Mesendoderm (in vitro differentiated cells): ENCODE measurements around the gene MARS1.

Experiments
- DNase-seq: peaks from one replicate; pipeline ENCODE4 v3.0.0; 2013
- H2AK5ac ChIP-seq: 2 replicates; pipeline ENCODE4 v1.6.1; 2013; ENCODE audit warnings: low read length, inconsistent platforms
- H2BK120ac ChIP-seq: 2 replicates; pipeline ENCODE4 v1.6.1; 2013; ENCODE audit warnings: low read depth, mild to moderate bottlenecking, low read length, moderate library complexity, mixed read lengths
- H2BK15ac ChIP-seq: replicated peaks from 2 replicates; pipeline ENCODE4 v1.6.1; 2013; ENCODE audit warnings: low read depth, mild to moderate bottlenecking, moderate library complexity
- H2BK5ac ChIP-seq: 2 replicates; pipeline ENCODE4 v1.6.1; 2013; ENCODE audit warnings: low read length, inconsistent platforms
- H3K18ac ChIP-seq: 2 replicates; pipeline ENCODE4 v1.6.1; 2013; ENCODE audit warnings: mild to moderate bottlenecking, low read length, mixed read lengths
- H3K23ac ChIP-seq: one replicate; pipeline ENCODE4 v1.6.1; 2013; ENCODE audit warnings: low read length
- H3K27ac ChIP-seq: 2 replicates; pipeline ENCODE4 v1.5.1; 2013; ENCODE audit warnings: low read depth, mild to moderate bottlenecking, inconsistent platforms, low read length, moderate library complexity
- H3K27me3 ChIP-seq: 2 replicates; pipeline ENCODE4 v1.6.1; 2013; ENCODE audit warnings: low read length, control low read depth, mild to moderate bottlenecking, inconsistent platforms; ENCODE audit not compliant: insufficient read depth, poor library complexity
- H3K36me3 ChIP-seq: 2 replicates; pipeline ENCODE4 v1.6.1; 2013; ENCODE audit warnings: low read length, inconsistent platforms; ENCODE audit not compliant: control insufficient read depth, insufficient read depth
- H3K4ac ChIP-seq: one replicate; pipeline ENCODE4 v1.6.1; 2013; ENCODE audit warnings: low read depth, mild to moderate bottlenecking, low read length, moderate library complexity
- H3K4me1 ChIP-seq: 2 replicates; pipeline ENCODE4 v1.6.1; 2013; ENCODE audit warnings: low read depth, low read length, inconsistent platforms; ENCODE audit not compliant: control insufficient read depth
- H3K4me2 ChIP-seq: 2 replicates; pipeline ENCODE4 v1.6.1; 2013; ENCODE audit warnings: low read length
- H3K4me3 ChIP-seq: 2 replicates; pipeline ENCODE4 v1.5.1; 2013; ENCODE audit warnings: mild to moderate bottlenecking, low read length
- H3K56ac ChIP-seq: one replicate; pipeline ENCODE4 v1.6.1; 2013; ENCODE audit warnings: low read length
- H3K79me1 ChIP-seq: 2 replicates; pipeline ENCODE4 v1.6.1; 2013; ENCODE audit warnings: low read length, inconsistent platforms
- H3K79me2 ChIP-seq: 2 replicates; pipeline ENCODE4 v1.6.1; 2013; ENCODE audit warnings: mild to moderate bottlenecking, low read length; ENCODE audit not compliant: control insufficient read depth, insufficient read depth
- H3K9ac ChIP-seq: 2 replicates; pipeline ENCODE4 v1.6.1; 2013; ENCODE audit warnings: low read length, inconsistent platforms
- H4K5ac ChIP-seq: one replicate; pipeline ENCODE4 v1.6.1; 2013; ENCODE audit warnings: low read length
- H4K8ac ChIP-seq: one replicate; pipeline ENCODE4 v1.6.1; 2013; ENCODE audit warnings: low read depth, mild to moderate bottlenecking, control low read depth, low read length, moderate library complexity
- WGBS: extraction: QIAGEN DNeasy Blood & Tissue Kit; methylation state at CpG from one replicate; pipeline ENCODE4 v1.1.7; 2013; ENCODE audit warnings: low lambda C conversion rate, missing lambda C conversion rate; ENCODE audit not compliant: insufficient coverage; ENCODE audit errors: extremely low coverage; 5-methylcytosine and 5-hydroxymethylcytosine counted together

MARS1 gene

GRCh38 chr12:57552306-57552651 lies 64.4 kb downstream of the MARS1 start:
- Histone ChIP-seq H3K27me3 (peaks cover 2% of the 10 kb centered on the region), H3K4me2 (no peak overlapping the region), H3K27ac (no peak overlapping the region), H3K23ac (no peak overlapping the region), H2BK5ac (no peak overlapping the region), H3K36me3 (no peaks in the 10 kb centered on the region), H3K18ac (no peak overlapping the region), H3K4me3 (no peak overlapping the region), H4K8ac (no peak overlapping the region), H2BK120ac (no peak overlapping the region), H3K79me1 (no peaks in the 10 kb centered on the region), H3K4me1 (no peaks in the 10 kb centered on the region), H3K79me2 (no peaks in the 10 kb centered on the region), H2BK15ac (no peak overlapping the region), H4K5ac (no peak overlapping the region), H3K56ac (no peak overlapping the region), H3K9ac (no peak overlapping the region), H3K4ac (no peak overlapping the region), H2AK5ac (no peak overlapping the region)
- DNase-seq = no peak
- WGBS = no CpG with 5 or more reads among the region's 2 CpGs

- no peak overlapping the region for H3K4ac ChIP-seq
- no peak overlapping the region for H2BK5ac ChIP-seq
- H3K56ac ChIP-seq = no peak overlapping the region
- H3K79me1 ChIP-seq = no peaks in the 10 kb centered on the region
- no peak overlapping the region for H3K4me2 ChIP-seq
- H2BK15ac ChIP-seq = no peak overlapping the region
- no peak overlapping the region for H3K4me3 ChIP-seq
- no peaks in the 10 kb centered on the region for H3K4me1 ChIP-seq
- no peaks in the 10 kb centered on the region for H3K79me2 ChIP-seq
- H3K36me3 ChIP-seq = no peaks in the 10 kb centered on the region
- no peak overlapping the region for H3K23ac ChIP-seq
- no peak overlapping the region for H4K8ac ChIP-seq
- no peak overlapping the region for H2BK120ac ChIP-seq
- H2AK5ac ChIP-seq = no peak overlapping the region
- H3K18ac ChIP-seq = no peak overlapping the region
- WGBS = no CpG with 5 or more reads among the region's 6 CpGs
- H3K27ac ChIP-seq = no peak overlapping the region
- no peak for DNase-seq
- no peak overlapping the region for H4K5ac ChIP-seq
- no peak overlapping the region for H3K9ac ChIP-seq
- H3K27me3 ChIP-seq = peaks cover 2% of the 10 kb centered on the region
Measured at GRCh38 chr12:57552835-57553313, 65.0 kb downstream of the MARS1 start.

GRCh38 chr12:57553343-57554202 lies 65.7 kb downstream of the MARS1 start:
- Histone ChIP-seq H3K18ac (no peak overlapping the region), H3K36me3 (no peaks in the 10 kb centered on the region), H3K4me3 (no peak overlapping the region), H3K27me3 (peaks cover 2% of the 10 kb centered on the region), H3K56ac (no peak overlapping the region), H4K8ac (no peak overlapping the region), H3K4me2 (no peak overlapping the region), H2AK5ac (no peak overlapping the region), H3K9ac (no peak overlapping the region), H2BK120ac (no peak overlapping the region), H2BK5ac (no peak overlapping the region), H4K5ac (no peak overlapping the region), H3K79me2 (no peaks in the 10 kb centered on the region), H3K27ac (no peak overlapping the region), H3K4ac (no peak overlapping the region), H3K79me1 (no peaks in the 10 kb centered on the region), H3K23ac (no peak overlapping the region), H2BK15ac (no peak overlapping the region), H3K4me1 (no peaks in the 10 kb centered on the region)
- no peak for DNase-seq
- no CpG with 5 or more reads among the region's 7 CpGs for WGBS

GRCh38 chr12:57554453-57554852 lies 66.6 kb downstream of the MARS1 start:
- no peak overlapping the region for H2BK120ac ChIP-seq
- H3K56ac ChIP-seq = no peak overlapping the region
- no peaks in the 10 kb centered on the region for H3K79me1 ChIP-seq
- no peak overlapping the region for H4K5ac ChIP-seq
- no peak overlapping the region for H3K23ac ChIP-seq
- no peak overlapping the region for H3K18ac ChIP-seq
- H3K4ac ChIP-seq = no peak overlapping the region
- no peak overlapping the region for H3K4me2 ChIP-seq
- H2BK15ac ChIP-seq = no peak overlapping the region
- no peak overlapping the region for H3K4me3 ChIP-seq
- WGBS = no CpG with 5 or more reads among the region's 2 CpGs
- no peak overlapping the region for H2AK5ac ChIP-seq
- H4K8ac ChIP-seq = no peak overlapping the region
- no peaks in the 10 kb centered on the region for H3K27me3 ChIP-seq
- H3K9ac ChIP-seq = no peak overlapping the region
- H3K79me2 ChIP-seq = no peaks in the 10 kb centered on the region
- H3K27ac ChIP-seq = no peak overlapping the region
- no peak overlapping the region for H2BK5ac ChIP-seq
- H3K36me3 ChIP-seq = no peaks in the 10 kb centered on the region
- DNase-seq = no peak
- H3K4me1 ChIP-seq = no peaks in the 10 kb centered on the region

- no peak overlapping the region for H3K4me3 ChIP-seq
- no peaks in the 10 kb centered on the region for H3K4me1 ChIP-seq
- no peak overlapping the region for H4K8ac ChIP-seq
- H2BK5ac ChIP-seq = no peak overlapping the region
- no peak overlapping the region for H3K4me2 ChIP-seq
- no peak overlapping the region for H3K56ac ChIP-seq
- DNase-seq = no peak
- H3K36me3 ChIP-seq = no peaks in the 10 kb centered on the region
- no peak overlapping the region for H3K4ac ChIP-seq
- H3K9ac ChIP-seq = no peak overlapping the region
- H3K23ac ChIP-seq = no peak overlapping the region
- WGBS = no CpG with 5 or more reads among the region's 1 CpG
- H3K18ac ChIP-seq = no peak overlapping the region
- H4K5ac ChIP-seq = no peak overlapping the region
- no peak overlapping the region for H2AK5ac ChIP-seq
- no peaks in the 10 kb centered on the region for H3K79me1 ChIP-seq
- H2BK120ac ChIP-seq = no peak overlapping the region
- H3K79me2 ChIP-seq = no peaks in the 10 kb centered on the region
- no peak overlapping the region for H3K27ac ChIP-seq
- no peak overlapping the region for H2BK15ac ChIP-seq
- no peaks in the 10 kb centered on the region for H3K27me3 ChIP-seq
Measured at GRCh38 chr12:57554897-57555296, 67.0 kb downstream of the MARS1 start.

- no peak overlapping the region for H3K23ac ChIP-seq
- H3K9ac ChIP-seq = no peak overlapping the region
- no peaks in the 10 kb centered on the region for H3K79me1 ChIP-seq
- no peaks in the 10 kb centered on the region for H3K79me2 ChIP-seq
- no peak overlapping the region for H4K5ac ChIP-seq
- no peak for DNase-seq
- H2BK120ac ChIP-seq = no peak overlapping the region
- H3K36me3 ChIP-seq = no peaks in the 10 kb centered on the region
- no peak overlapping the region for H2BK15ac ChIP-seq
- no CpG with 5 or more reads among the region's 4 CpGs for WGBS
- H3K27me3 ChIP-seq = no peaks in the 10 kb centered on the region
- H3K18ac ChIP-seq = no peak overlapping the region
- H3K4ac ChIP-seq = no peak overlapping the region
- no peak overlapping the region for H3K4me3 ChIP-seq
- no peak overlapping the region for H2BK5ac ChIP-seq
- no peak overlapping the region for H3K4me2 ChIP-seq
- no peak overlapping the region for H3K27ac ChIP-seq
- H3K4me1 ChIP-seq = no peaks in the 10 kb centered on the region
- no peak overlapping the region for H3K56ac ChIP-seq
- no peak overlapping the region for H4K8ac ChIP-seq
- H2AK5ac ChIP-seq = no peak overlapping the region
Measured at GRCh38 chr12:57558864-57559263, 71.0 kb downstream of the MARS1 start.
